Measurements from ENCODE around the gene KRT14.

- TF ChIP-seq CTCF (IDR thresholded peaks at IDR 0.05; ENCODE audit: low read length) (no peak), EZH2 (IDR thresholded peaks at IDR 0.05; ENCODE audit: borderline replicate concordance, low read length) (no peak)
Measured at GRCh38 chr17:41539979-41540701, 46.6 kb downstream of the KRT14 start.

Measured in OCI-LY1 (cell line).